GM10266 (cell line): Measurements from ENCODE around the gene FOXP1.

Experiments used
- DNase-seq: peaks from one replicate; pipeline ENCODE4 v3.0.0; 2012; ENCODE audit errors: extremely low spot score
- CTCF ChIP-seq: IDR thresholded peaks from 2 replicates; pipeline ENCODE4 v1.5.1; 2012; ENCODE audit warnings: mild to moderate bottlenecking, low read depth; ENCODE audit not compliant: control insufficient read depth, insufficient read depth; ENCODE audit errors: missing control alignments

Gene FOXP1

DNA sequence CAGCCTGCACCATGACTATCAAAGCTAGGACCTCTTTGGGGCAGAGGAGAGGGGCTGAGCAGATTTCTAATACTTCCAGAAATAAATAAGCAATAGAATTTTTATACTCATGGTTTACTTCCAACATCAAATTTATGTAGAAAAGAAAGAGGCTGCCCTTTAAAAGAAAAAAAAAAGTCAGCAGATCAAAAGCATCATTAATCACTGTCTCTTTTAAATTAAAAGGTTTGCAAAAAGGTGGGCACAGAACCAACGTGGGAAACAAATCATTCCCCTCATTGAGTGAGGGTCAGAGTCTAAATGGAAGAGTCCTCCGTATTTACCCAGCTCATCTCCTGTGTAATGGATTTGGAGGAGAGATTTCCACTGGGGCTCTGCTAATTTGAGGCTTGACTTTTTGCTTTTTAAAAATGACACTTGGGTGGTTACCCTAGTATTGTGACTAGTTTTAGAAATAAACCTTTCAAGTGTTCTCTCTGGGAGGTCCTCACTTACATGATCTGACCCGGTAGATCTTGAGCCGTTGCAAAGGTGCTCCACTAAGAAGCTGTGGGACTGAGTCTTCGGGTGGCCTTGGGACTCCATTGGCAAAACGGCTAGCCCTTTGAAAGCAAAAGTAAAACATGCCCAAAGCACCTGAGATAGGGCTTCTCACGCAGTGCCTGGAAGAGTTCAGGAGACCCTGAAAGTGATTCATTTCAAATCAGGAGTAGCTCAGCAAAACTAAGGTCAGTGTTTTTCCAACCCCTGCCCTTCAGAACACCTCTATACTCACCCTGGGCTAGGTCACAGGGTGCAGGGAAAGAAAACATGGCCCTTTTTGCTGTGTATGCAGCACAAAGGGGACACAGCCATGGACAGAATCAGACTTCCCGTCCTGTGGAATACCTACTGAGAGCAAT, 320.9 kb downstream of the FOXP1 start:
- no peak for TF ChIP-seq CTCF
- no peak for DNase-seq

DNA sequence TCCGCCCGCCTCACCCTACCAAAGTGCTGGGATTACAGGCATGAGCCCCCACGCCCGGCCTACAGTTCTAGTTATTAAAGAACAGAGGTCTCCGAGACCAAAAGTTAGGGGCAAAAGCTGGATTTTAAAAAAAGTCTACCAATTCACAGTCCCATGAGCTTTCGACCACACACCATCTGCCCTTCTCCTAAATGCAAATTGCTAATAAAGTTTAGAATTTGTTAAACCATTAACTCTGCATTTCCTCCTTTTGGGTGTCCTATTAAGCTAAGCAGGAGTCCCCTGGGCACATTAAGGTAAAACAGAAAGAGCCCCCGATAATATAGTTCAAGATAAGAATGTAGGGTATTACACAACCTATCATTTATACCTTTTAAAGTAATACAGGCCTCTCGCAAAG, 322.7 kb downstream of the FOXP1 start:
- no peak for TF ChIP-seq CTCF
- no peak for DNase-seq

GRCh38 chr3:71258526-71258925, 325.0 kb downstream of the FOXP1 start:
- TF ChIP-seq CTCF = no peak

GRCh38 chr3:71258116-71258515, 325.4 kb downstream of the FOXP1 start:
- no peak for TF ChIP-seq CTCF
- DNase-seq = no peak

More at GRCh38 chr3:71258526-71258925, 325.0 kb downstream of the FOXP1 start:
- DNase-seq = no peak

DNA sequence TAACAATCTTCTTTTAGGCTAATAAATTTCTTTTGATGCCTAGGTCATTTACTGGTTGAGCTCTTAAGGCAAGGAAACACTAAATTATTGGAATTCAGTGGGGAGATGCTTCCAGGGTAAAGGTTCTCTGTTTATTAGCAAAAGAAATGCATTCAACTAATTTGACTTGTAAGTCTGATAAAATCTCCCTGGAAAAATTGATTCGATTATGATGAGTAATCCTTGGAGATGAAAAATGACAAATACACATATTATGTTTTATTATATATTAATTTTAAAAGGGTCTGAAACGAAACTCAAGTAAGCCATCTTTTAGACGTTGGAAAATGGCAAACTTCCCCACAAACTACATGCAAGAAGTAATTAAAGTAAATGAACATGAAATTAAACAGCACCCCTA, 328.0 kb downstream of the FOXP1 start:
- no peak for TF ChIP-seq CTCF

DNA sequence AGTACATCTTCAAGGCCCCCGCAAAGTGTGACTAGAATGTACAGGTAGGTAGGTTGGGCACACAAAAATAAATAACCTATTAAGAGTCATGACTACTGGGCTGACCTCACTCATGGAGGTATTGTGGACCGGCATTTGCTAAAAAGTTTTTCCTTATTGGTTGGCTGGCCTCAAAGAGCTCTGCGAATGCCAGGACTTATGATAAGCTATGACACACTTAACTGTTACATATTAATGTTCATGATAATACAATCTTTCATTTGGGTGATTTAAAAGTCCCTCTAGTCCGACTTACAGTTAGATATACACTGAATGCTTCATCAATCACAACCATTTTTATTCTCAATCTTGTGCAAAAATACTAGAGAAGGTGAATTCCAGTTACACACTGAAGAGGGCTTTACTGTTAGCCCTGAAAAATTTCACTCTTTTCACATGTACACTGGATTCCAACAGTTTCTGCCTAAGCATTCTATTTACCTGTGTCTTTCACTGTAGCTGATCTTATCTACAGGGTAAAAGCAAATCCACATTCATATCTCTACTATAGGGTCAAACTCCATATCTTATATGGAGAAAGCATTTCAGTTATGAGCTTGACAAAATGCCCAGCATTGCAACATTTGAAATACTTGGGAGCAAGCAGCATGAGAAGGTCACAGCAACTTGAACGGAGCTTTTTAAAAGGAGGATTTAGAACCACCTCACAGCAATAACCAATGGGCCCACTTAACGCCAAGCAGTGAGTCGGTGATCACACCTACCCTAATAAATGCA, 329.1 kb downstream of the FOXP1 start:
- no peak for DNase-seq

More for the DNA sequence above, 328.0 kb downstream of the FOXP1 start:
- no peak for DNase-seq

More for the DNA sequence above, 329.1 kb downstream of the FOXP1 start:
- no peak for TF ChIP-seq CTCF
